ENCODE data around the gene LSM8. TPM values are rescaled to one million over a fixed set of nuclear protein-coding genes. Genes with fewer than 3 reads are reported as not detected.

Gene LSM8
- total and polyA plus RNA-seq, 2 experiments from 2014 or later, result 25.7 to 47.2 TPM

DNA sequence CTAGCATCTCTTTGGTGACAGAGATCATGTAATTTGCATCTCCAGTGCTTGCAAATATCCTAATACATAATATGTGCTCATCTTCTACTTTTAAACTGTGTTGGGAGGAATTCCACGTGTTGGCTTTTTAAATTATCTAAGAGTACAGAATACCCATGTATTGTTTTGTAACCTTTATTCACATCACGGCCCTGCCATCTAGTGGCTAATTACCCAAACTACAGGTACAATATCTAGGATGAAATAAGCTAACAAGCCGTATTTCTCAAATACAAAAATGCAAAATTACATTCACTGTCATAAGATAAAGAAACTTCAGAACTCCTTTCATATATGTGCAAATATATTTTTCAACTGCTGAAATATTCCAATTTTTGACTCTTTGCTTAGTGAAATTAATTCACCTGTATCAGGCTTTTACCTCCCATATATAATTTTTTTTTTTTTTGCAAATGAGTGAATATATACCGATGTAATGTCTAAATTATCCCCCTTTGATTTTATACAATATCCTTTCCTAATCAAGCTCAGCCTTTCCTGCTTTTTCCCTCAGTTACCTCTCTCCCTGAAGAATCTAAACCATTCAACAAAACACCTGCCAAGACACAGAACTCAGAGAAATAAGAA lies 30.3 kb upstream of the LSM8 start:
- Histone ChIP-seq H3K9me3 (ENCODE audit: low read depth) (no peaks in the 10 kb centered on the region), H3K4me3 (no peak overlapping the region), H3K36me3 (ENCODE audit: low read depth) (no peaks in the 10 kb centered on the region), H3F3A (ENCODE audit: insufficient read depth) (peaks cover 34% of the 10 kb centered on the region), H3K4me1 (ENCODE audit: insufficient read depth) (peaks cover 47% of the 10 kb centered on the region), H3K4me2 (ENCODE audit: unreplicated experiment) (no peak overlapping the region), H3K9me2 (ENCODE audit: insufficient read depth) (no peaks in the 10 kb centered on the region), H3K27me3 (replicated peaks; ENCODE audit: insufficient read depth) (no peaks in the 10 kb centered on the region), H4K20me1 (ENCODE audit: insufficient read depth) (no peaks in the 10 kb centered on the region), H3K79me2 (ENCODE audit: insufficient read depth) (no peaks in the 10 kb centered on the region), H2AFZ (no peak overlapping the region), H3K9ac (no peak overlapping the region), H3K27ac (no peak overlapping the region)
- no peak for TF ChIP-seq EZH2 (IDR thresholded peaks at IDR 0.05; ENCODE audit: insufficient read depth, poor library complexity, severe bottlenecking)
- TF ChIP-seq EZH2phosphoT487 (IDR thresholded peaks at IDR 0.05; ENCODE audit: insufficient read depth, low read depth), result no peak
- in situ Hi-C loops (cut with MboI), result no loop called here
- WGBS, 2 experiments (ENCODE audit: low coverage in 1 of 2, low lambda C conversion rate in 2 of 2, missing lambda C conversion rate in 2 of 2), result 19% methylated on average over 4 of the region's 4 CpGs
- DNase-seq, result peak; percentile 50

DNA sequence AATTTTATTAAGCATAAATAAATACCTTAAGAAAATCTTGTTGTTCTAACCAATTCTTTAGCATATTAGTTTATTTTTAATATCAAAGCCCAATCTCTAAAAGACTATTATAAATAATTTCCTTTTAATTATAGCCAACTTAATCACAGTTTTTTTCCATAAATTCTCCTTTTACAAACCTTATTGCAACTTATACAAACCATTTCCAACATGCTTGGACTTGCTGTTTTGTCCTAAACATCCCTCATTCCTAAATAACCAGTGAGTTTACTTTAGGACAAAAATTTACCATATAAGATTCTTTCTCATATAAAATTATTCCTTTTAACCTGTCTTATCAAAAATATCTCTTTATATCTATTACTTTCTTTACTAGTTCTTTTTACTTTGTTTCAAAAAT lies 25.2 kb upstream of the LSM8 start:
- in situ Hi-C loops (cut with MboI), result no loop called here
- Histone ChIP-seq H3F3A (ENCODE audit: insufficient read depth) (no peaks in the 10 kb centered on the region), H3K9me2 (ENCODE audit: insufficient read depth) (no peaks in the 10 kb centered on the region), H3K4me2 (ENCODE audit: unreplicated experiment) (no peak overlapping the region), H3K9me3 (ENCODE audit: low read depth) (peaks cover 3% of the 10 kb centered on the region), H3K4me1 (ENCODE audit: insufficient read depth) (no peaks in the 10 kb centered on the region), H3K79me2 (ENCODE audit: insufficient read depth) (no peaks in the 10 kb centered on the region), H4K20me1 (ENCODE audit: insufficient read depth) (no peaks in the 10 kb centered on the region), H3K27me3 (replicated peaks; ENCODE audit: insufficient read depth) (no peaks in the 10 kb centered on the region), H3K27ac (no peak overlapping the region), H3K36me3 (ENCODE audit: low read depth) (no peaks in the 10 kb centered on the region), H2AFZ (no peak overlapping the region), H3K9ac (no peak overlapping the region), H3K4me3 (no peak overlapping the region)
- TF ChIP-seq EZH2 (IDR thresholded peaks at IDR 0.05; ENCODE audit: insufficient read depth, poor library complexity, severe bottlenecking) (no peak), EZH2phosphoT487 (IDR thresholded peaks at IDR 0.05; ENCODE audit: insufficient read depth, low read depth) (no peak)
- no peak for DNase-seq

DNA sequence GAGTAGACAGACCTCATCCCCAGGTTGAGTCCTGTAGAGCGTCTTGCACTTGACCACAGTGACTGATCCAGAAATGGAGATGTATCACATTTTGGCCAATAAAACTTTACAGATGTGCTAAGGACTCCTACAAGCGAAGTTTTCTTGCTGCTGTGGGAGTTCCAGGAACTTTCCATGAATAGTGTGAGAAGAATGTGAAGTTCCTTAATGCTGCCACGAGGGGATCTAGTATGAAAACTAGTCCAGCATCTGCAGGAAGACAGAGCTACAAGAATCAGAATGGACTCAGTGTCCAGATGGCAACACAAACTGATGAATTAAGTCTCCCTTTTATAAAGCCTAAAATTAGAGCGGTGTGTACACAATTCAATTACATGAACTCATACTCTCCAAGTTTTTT lies 14.8 kb upstream of the LSM8 start:
- WGBS, 2 experiments (ENCODE audit: low coverage in 1 of 2, low lambda C conversion rate in 2 of 2, missing lambda C conversion rate in 2 of 2), result 29 to 30% methylated on average over 4 of the region's 4 CpGs
- H3K9me2 ChIP-seq (ENCODE audit: insufficient read depth), result no peaks in the 10 kb centered on the region
- H2AFZ ChIP-seq, result no peak overlapping the region
- no peak overlapping the region for H3K9ac ChIP-seq
- H3K27ac ChIP-seq, result no peak overlapping the region
- no peaks in the 10 kb centered on the region for H3F3A ChIP-seq (ENCODE audit: insufficient read depth)
- H3K4me3 ChIP-seq, result no peak overlapping the region
- TF ChIP-seq EZH2 (IDR thresholded peaks at IDR 0.05; ENCODE audit: insufficient read depth, poor library complexity, severe bottlenecking) (no peak), EZH2phosphoT487 (IDR thresholded peaks at IDR 0.05; ENCODE audit: insufficient read depth, low read depth) (no peak)
- peak; percentile 72 for DNase-seq
- H3K36me3 ChIP-seq (ENCODE audit: low read depth), result no peaks in the 10 kb centered on the region
- H3K4me1 ChIP-seq (ENCODE audit: insufficient read depth), result no peaks in the 10 kb centered on the region
- H3K27me3 ChIP-seq (replicated peaks; ENCODE audit: insufficient read depth), result no peaks in the 10 kb centered on the region; the same call in 1 of the 2 replicates
- in situ Hi-C loops (cut with MboI), result no loop called here
- no peaks in the 10 kb centered on the region for H3K9me3 ChIP-seq (ENCODE audit: low read depth)
- H3K4me2 ChIP-seq (ENCODE audit: unreplicated experiment), result no peak overlapping the region
- H4K20me1 ChIP-seq (ENCODE audit: insufficient read depth), result no peaks in the 10 kb centered on the region
- no peaks in the 10 kb centered on the region for H3K79me2 ChIP-seq (ENCODE audit: insufficient read depth)

DNA sequence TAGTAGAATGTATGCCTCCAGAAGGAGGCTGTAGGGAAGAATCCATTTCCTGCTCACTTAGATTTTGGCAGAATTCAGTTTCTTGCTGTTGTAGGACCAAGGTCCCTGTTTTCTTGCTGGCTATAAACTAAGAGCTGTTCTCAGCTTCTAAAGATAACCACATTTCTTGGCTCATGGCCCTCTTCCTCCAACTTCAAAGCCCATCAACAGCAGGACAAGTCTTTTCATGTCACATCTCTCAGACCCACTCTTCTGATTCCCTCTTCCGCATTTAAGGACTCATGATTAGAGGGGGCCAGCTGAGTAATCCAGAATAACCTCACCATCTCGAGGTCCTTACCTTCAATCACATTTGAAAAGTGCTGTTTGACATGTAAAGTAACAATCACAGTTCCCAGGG lies 8.2 kb upstream of the LSM8 start:
- Histone ChIP-seq H3K4me1 (ENCODE audit: insufficient read depth) (no peaks in the 10 kb centered on the region), H3F3A (ENCODE audit: insufficient read depth) (no peaks in the 10 kb centered on the region), H3K79me2 (ENCODE audit: insufficient read depth) (no peaks in the 10 kb centered on the region), H3K4me3 (no peak overlapping the region), H3K9me3 (ENCODE audit: low read depth) (no peaks in the 10 kb centered on the region), H3K36me3 (ENCODE audit: low read depth) (no peaks in the 10 kb centered on the region), H3K9me2 (ENCODE audit: insufficient read depth) (no peaks in the 10 kb centered on the region; the same call in 1 of the 2 replicates), H3K27ac (no peak overlapping the region), H3K9ac (no peak overlapping the region), H2AFZ (no peak overlapping the region), H3K4me2 (ENCODE audit: unreplicated experiment) (no peak overlapping the region), H4K20me1 (ENCODE audit: insufficient read depth) (no peaks in the 10 kb centered on the region), H3K27me3 (replicated peaks; ENCODE audit: insufficient read depth) (no peaks in the 10 kb centered on the region)
- in situ Hi-C loops (cut with MboI), result no loop called here
- 12 to 14% methylated on average over 2 of the region's 2 CpGs for WGBS, 2 experiments (ENCODE audit: low coverage in 1 of 2, low lambda C conversion rate in 2 of 2, missing lambda C conversion rate in 2 of 2)
- no peak for DNase-seq
- TF ChIP-seq EZH2phosphoT487 (IDR thresholded peaks at IDR 0.05; ENCODE audit: insufficient read depth, low read depth), result no peak
- no peak for TF ChIP-seq EZH2 (IDR thresholded peaks at IDR 0.05; ENCODE audit: insufficient read depth, poor library complexity, severe bottlenecking)

DNA sequence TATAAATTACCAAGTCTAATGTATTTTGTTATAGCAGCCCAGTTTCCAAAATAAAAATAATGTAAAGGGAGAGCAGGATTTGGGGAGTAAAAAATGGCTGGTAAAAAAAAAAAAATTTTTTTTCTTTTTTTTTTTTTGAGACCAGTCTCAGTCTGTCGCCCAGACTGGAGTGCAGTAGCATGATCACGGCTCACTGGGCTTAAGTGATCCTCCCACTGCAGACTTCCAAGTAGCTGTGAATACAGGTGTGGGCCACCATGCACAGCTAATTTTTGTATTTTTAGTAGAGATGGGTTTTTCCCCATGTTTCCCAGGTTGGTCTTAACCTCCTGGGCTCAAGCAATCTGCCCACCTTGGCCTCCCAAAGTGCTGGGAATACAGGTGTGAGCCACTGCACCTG lies 4.8 kb upstream of the LSM8 start:
- no peak overlapping the region for H3K4me3 ChIP-seq
- peaks cover 11% of the 10 kb centered on the region for H3K79me2 ChIP-seq (ENCODE audit: insufficient read depth)
- WGBS, 2 experiments (ENCODE audit: low coverage in 1 of 2, low lambda C conversion rate in 2 of 2, missing lambda C conversion rate in 2 of 2), result 61 to 79% methylated on average over 2 of the region's 2 CpGs
- H3F3A ChIP-seq (ENCODE audit: insufficient read depth), result no peaks in the 10 kb centered on the region
- no peaks in the 10 kb centered on the region for H3K36me3 ChIP-seq (ENCODE audit: low read depth)
- 0 out of 2 replicates have a peak, but pooled peaks cover 6% of the 10 kb centered on the region for H3K4me1 ChIP-seq (ENCODE audit: insufficient read depth)
- H2AFZ ChIP-seq, result no peak overlapping the region
- no peak overlapping the region for H3K27ac ChIP-seq
- in situ Hi-C loops (cut with MboI), result no loop called here
- H3K27me3 ChIP-seq (replicated peaks; ENCODE audit: insufficient read depth), result no peaks in the 10 kb centered on the region
- no peak overlapping the region for H3K9ac ChIP-seq
- H3K9me3 ChIP-seq (ENCODE audit: low read depth), result no peaks in the 10 kb centered on the region
- DNase-seq, result no peak
- H4K20me1 ChIP-seq (ENCODE audit: insufficient read depth), result no peaks in the 10 kb centered on the region
- no peak overlapping the region for H3K4me2 ChIP-seq (ENCODE audit: unreplicated experiment)
- H3K9me2 ChIP-seq (ENCODE audit: insufficient read depth), result no peaks in the 10 kb centered on the region; the same call in 1 of the 2 replicates
- TF ChIP-seq EZH2 (IDR thresholded peaks at IDR 0.05; ENCODE audit: insufficient read depth, poor library complexity, severe bottlenecking) (no peak), EZH2phosphoT487 (IDR thresholded peaks at IDR 0.05; ENCODE audit: insufficient read depth, low read depth) (no peak)

Measured in GM23248 (cell line).